KOPT-K1 (cell line): ENCODE measurements around the gene SCLY.
A peak's percentile ranks its signal among the peaks of the same experiment; 100 is the strongest.
"Not testable (repeated sequence)": the region's sequence is repeated elsewhere in the genome, so short reads cannot be mapped to it uniquely, and the experiment has no call there.

Experiments used
- H3K27ac ChIP-seq: fragments of 200-600 bp; sonication (generic); 2 replicates; pipeline ENCODE4 v1.5.1; 2016; ENCODE audit warnings: antibody characterized with exemption, mild to moderate bottlenecking, low read depth, low read length; ENCODE audit not compliant: poor library complexity, severe bottlenecking
- H3K36me3 ChIP-seq: fragments of 200-600 bp; sonication (generic); 2 replicates; pipeline ENCODE4 v1.5.1; 2017; ENCODE audit warnings: antibody characterized with exemption, mild to moderate bottlenecking, low read length, moderate library complexity; ENCODE audit not compliant: insufficient read depth
- H3K9me3 ChIP-seq: fragments of 200-600 bp; sonication (generic); 2 replicates; pipeline ENCODE4 v1.5.1; 2017; ENCODE audit warnings: antibody characterized with exemption, low read length, mild to moderate bottlenecking; ENCODE audit not compliant: insufficient read depth, poor library complexity, severe bottlenecking

SCLY gene

DNA sequence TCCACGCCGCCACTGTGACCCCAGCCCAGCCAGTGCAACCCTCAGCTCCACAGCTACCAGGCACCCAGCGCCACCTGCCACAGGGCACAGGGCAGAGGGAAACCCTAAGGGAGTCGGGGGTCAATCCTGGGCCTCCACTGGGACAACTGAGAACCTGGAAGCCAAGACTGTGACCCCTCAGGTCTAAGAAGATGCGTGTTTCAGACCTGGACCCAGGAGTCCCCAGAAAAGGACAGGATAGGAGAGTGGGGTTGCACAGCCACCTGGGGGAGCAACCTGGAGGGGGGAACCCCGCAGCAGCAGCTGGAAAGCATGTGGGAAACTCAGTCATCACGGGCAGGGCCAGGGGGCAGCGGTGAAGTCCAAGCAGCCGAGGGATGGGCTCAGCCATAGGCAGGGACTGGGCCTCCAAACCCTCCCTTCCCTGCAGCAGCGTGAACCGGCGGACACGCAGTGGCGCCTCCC is 43.5 kb downstream of the SCLY start:
- H3K36me3 ChIP-seq, result no peaks in the 10 kb centered on the region
- no peaks in the 10 kb centered on the region for H3K9me3 ChIP-seq
- H3K27ac ChIP-seq, result no peak overlapping the region

DNA sequence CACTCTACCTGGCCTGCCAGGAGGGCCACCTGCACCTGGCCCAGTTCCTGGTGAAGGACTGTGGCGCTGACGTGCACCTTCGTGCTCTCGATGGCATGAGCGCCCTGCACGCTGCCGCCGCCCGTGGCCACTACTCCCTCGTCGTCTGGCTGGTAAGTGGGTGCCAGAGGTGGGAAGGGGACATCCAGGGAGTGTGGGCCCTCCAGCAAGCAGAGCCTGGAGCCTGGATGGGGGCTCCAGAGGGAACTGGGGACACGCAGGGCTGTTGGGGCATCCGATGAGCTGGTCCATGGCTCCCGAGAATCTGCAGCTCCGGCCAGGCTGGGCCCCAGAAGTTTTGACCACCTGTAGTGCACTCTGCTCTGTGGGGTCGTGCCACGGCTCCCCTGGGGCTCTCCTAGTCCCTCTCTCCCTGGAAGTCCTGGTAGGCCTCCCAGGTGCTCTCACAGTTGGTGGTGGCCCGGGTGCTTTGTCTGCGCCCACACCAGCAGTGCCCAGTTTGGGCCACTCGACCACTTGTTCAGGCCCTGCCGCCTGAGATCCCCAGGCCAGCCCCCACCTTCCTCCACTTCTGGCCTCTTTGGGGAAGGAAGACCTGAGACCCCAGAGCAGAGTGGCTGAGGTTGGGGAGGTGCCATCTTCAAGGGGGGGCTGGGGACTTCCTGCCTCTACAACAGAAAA is 44.0 kb downstream of the SCLY start:
- no peaks in the 10 kb centered on the region for H3K9me3 ChIP-seq
- H3K36me3 ChIP-seq, result no peaks in the 10 kb centered on the region
- peak overlapping the region; percentile 77 for H3K27ac ChIP-seq

DNA sequence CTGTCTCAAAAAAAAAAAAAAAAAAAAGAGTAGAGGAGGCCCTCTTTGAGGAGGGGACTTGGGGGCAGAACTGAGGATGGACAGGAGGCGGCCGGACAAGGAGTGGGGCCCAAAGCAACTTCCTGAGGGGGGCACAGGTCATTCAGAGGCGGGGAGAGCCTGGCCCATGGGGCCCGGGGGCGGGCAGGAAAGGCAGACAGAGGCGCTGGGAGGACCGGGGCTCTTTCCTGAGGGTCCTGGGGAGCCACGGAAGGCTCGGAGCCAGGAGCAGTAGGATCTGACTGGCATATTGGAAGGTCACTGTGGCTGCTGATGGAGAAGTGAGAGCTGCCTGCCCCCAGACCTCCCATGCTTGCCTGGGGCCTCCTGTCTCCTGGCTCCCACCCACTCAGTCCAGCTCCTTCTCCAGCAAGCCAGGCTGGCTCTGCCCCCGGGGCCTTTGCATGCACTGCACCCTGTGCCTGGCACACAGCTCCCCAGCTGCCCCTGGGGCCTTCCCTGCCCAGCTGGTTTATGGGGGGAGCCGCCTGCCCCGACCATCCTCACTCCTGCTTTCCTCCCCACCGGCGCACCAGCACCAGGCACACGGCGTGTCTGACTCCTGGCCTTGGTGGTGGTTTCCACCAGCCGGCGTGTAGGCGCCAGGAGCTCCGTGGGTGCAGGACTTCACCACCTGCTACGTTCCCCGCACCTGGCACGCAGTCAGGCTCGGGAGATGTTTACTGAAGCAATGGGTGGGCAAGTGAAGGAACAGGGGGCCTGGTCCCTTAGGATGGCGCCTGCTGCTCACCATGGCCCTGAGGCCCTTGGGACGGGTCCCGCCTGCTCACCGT is 44.9 kb downstream of the SCLY start:
- H3K36me3 ChIP-seq, result no peaks in the 10 kb centered on the region
- H3K27ac ChIP-seq, result peak overlapping the region; percentile 77
- peaks cover 4% of the 10 kb centered on the region for H3K9me3 ChIP-seq

DNA sequence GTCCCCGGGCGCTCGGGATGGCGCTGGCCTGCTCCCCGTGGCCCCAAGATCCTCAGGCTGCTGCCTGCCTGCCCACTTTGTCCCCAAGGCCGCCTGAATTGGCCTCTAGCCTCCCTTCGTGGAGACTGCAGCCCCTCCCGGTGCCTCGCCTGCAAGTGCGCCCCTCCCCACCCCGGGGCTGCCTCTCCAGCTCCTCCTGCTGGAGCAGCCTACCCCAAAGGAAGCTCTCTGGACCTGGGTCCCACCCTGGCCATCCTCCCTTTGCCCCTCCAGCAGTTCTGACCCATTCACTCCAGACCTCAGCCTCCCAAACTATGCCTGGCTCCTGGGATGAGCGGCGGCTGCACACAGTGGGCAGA is 45.5 kb downstream of the SCLY start:
- Histone ChIP-seq H3K9me3 (peaks cover 6% of the 10 kb centered on the region), H3K36me3 (no peaks in the 10 kb centered on the region), H3K27ac (peak overlapping the region; percentile 77)

DNA sequence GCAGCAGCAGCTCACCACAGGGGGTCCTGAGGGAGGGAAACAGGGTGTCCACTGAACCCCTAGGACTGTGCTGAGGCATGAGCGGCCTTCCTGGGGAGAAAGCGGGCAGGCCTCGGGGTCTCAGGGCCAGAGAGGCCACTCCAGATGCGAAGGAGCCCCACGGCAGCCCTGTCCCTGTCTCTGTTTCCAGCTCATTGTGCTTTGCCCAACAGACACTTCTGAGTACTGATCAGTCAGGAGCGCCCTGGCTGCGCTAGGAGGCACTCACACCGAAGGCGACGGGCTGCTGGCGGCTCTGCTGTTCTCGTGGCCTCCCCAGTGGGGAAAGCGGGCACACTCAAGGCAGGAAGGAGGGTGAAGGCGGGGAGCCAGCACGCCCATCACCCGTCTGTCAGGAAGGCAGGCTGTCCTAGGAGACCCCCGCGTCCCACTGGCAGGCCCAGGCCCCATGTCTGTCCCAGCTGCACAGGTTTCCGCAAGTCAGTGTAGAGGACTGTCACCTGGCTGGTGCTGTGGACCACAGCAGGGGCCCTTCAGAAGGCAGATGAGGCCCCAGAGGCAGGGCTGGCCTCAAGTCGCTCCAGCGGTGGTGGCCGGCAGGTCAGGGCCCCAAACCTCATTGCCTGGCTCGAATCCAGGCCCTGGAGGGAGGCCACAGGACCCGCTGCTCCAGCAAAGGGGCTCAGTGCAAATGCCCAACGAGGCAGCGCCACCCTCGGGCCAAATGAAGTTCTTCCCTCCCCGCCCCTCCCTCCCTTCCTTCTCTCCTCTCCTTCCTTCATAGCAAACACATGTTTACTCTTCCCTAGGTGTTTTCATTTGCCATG is 46.1 kb downstream of the SCLY start:
- Histone ChIP-seq H3K27ac (peak overlapping the region; percentile 77), H3K36me3 (no peaks in the 10 kb centered on the region), H3K9me3 (peaks cover 12% of the 10 kb centered on the region)

DNA sequence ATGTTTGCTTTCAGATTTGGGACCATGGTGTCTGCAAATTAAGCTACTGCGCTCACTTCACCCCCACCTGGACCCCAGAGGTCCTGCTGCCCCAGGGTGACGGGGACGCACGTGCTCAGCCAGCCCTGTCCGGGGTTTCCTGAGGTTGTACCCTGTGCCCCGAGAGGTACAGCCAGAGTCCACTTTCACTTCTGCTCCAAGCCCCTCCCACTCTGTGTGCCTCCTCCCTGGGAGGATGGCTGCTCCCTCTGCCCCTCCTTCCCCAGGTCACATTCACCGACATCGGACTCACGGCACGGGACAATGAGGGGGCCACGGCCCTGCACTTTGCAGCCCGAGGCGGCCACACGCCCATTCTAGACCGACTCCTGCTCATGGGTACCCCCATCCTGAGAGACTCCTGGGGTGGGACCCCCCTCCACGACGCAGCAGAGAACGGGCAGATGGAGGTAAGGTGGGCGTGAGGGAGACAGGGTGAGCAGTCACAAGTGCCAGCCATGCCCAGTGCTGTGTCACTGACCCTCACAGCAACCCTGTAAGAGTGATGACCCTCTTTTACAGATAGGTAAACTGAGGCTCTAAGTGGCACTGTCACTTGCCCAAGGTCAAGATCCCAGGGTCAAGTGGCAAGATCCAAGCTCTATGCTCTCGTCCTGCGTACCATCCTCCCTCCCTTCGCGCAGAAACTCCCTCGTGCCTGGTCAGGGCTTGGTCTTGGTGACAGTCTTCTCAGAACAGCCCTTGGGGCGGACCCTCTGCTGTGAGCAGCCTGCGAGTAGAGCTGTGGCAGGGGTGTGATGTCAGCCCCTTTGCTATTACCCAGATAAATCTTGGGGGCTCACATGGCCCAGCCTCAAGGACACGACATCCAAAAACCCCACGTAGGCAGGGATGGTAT is 47.0 kb downstream of the SCLY start:
- Histone ChIP-seq H3K9me3 (peaks cover 21% of the 10 kb centered on the region), H3K27ac (peak overlapping the region; percentile 77), H3K36me3 (no peaks in the 10 kb centered on the region)

DNA sequence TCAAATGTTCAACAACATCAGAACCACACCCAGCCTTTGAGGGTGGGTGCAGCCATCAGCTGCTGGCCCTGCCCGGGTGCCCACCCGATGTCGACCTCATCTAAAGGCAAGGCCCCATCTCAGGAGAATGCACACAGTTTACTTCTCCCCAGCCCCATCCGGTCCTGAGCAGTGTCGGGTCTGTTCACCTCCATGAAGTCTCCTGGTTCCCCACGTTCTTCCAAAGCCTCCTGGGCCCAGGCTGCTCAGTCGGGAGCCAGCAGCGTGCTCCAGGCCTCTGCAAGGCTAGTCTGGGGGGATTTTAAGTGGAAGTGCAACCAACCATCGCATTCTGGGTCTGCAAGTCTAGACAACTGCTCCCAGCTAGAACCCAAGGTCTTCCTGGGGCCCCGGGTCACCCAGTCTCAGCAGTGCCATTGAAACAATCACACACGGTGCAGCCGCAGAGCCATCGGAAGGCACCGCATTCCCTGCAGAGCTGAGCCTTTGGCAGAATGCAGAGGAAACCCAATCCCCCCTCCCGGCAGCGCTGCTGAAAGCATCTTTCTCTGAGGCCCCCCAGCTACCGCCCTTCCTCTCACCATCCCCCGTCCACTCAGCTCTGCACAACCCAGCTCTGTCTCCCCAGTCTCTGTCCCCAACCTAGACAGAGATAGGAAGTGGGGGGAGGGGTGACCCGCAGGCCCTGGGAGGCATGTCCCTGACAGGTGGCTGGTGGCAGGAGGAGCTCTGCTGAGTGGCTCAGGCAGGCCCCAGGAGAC is 47.8 kb downstream of the SCLY start:
- Histone ChIP-seq H3K36me3 (no peaks in the 10 kb centered on the region), H3K9me3 (peaks cover 29% of the 10 kb centered on the region), H3K27ac (peak overlapping the region; percentile 77)

DNA sequence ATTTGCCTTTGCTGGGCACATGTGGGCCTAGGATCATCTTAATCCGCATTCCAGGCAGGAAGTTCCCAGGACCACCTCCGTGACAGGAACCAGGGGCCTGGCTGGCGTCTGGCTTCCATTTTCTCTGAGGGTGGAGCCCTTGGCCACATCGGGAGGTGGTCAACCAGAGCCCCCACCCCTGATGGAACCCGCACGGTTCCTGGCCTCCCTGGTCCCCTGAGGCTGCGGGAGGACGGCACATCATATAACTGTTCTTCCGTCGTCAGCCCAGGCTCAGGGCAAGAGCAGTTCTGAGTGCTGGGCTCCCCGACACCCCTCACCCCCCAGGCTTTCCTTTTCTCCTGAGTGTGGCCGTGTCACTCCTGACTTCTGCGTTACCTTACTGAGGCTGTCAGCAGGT is 52.8 kb downstream of the SCLY start:
- H3K36me3 ChIP-seq, result no peaks in the 10 kb centered on the region
- peaks cover 29% of the 10 kb centered on the region for H3K9me3 ChIP-seq
- no peak overlapping the region for H3K27ac ChIP-seq

DNA sequence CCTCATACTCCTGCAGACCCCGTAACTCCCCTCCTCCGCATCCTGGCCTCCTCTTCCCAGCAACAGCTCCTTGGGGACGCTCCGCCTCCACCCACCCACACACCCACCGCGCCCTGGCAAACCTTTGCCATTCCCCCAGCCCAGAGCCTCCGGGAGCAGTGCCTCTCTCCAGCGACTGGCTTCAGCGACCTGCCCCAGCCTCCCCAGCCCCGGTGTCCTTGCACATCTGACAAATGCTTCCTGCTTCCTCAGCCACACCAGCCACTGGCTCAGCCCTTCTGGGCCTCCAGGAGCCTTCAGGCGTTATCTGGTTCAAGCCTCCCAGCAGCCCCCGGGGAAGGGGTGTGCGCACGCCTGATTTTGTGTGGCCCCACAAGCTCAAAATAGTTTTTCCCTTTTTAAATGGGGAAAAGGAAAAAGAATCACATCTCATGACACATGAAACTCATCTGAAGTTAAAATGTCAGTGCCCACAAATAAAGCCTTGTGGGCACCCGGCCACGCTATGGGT is 53.6 kb downstream of the SCLY start:
- H3K36me3 ChIP-seq, result no peaks in the 10 kb centered on the region
- H3K27ac ChIP-seq, result no peak overlapping the region

DNA sequence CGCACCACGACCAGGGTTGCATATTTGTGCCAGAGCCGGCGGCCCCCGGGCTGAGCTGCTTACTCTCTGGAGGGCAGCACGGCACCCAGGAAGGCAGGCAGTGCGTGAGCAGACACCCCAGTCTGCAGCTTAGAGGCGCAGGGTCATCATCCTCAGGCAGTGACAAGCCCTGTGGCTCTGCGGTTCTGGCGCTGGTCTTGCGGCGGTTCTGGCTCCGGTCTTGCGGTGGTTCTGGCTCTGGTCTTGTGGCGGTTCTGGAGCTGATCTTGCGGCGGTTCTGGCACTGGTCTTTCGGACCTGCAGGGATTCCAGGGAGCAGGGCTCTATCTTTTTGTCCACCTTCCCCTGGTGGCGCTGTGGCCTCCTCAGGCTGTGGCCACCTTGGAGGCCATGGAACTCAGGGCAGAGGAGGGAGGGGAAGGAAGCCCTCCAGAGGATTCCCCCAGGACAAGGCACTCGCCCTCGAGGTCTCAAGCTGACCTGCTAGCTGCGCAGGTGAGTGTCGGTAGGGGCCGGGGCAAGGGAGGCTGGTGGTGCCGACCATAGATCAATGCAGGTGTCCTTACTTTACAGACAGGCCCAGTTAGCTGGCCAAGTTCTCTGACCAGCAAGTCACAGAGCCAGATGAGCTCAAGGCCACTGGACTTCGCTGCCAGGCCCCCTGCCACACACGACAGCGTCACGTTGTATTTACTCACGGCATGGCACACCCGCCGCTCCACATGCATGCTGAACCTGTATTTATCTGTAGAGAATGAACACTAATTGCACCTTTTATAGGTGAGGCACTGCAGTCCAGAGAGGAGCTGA is 54.3 kb downstream of the SCLY start:
- no peaks in the 10 kb centered on the region for H3K36me3 ChIP-seq
- H3K27ac ChIP-seq, result no peak overlapping the region

More for the DNA sequence above, 53.6 kb downstream of the SCLY start:
- H3K9me3 ChIP-seq, result peaks cover 29% of the 10 kb centered on the region

DNA sequence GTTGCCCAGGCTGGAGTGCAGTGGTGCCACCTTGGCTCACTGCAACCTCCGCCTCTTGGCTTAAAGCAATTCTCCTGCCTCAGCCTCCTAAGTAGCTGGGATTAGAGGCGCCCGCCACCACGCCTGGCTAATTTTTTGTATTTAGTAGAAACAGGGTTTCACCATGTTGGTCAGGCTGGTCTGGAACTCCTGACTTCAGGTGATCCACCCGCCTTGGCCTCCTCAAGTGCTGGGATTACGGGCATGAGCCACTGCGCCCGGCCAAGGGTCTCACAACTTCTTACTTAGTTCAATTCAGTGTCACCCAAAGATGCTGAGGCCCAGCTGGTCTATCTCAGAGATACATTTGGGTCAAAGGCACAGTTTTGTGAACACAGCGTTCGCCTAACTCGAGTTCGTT is 54.9 kb downstream of the SCLY start:
- peaks cover 26% of the 10 kb centered on the region for H3K9me3 ChIP-seq
- not testable (repeated sequence) for H3K36me3 ChIP-seq, H3K27ac ChIP-seq

More for the DNA sequence above, 54.3 kb downstream of the SCLY start:
- H3K9me3 ChIP-seq, result peaks cover 29% of the 10 kb centered on the region

DNA sequence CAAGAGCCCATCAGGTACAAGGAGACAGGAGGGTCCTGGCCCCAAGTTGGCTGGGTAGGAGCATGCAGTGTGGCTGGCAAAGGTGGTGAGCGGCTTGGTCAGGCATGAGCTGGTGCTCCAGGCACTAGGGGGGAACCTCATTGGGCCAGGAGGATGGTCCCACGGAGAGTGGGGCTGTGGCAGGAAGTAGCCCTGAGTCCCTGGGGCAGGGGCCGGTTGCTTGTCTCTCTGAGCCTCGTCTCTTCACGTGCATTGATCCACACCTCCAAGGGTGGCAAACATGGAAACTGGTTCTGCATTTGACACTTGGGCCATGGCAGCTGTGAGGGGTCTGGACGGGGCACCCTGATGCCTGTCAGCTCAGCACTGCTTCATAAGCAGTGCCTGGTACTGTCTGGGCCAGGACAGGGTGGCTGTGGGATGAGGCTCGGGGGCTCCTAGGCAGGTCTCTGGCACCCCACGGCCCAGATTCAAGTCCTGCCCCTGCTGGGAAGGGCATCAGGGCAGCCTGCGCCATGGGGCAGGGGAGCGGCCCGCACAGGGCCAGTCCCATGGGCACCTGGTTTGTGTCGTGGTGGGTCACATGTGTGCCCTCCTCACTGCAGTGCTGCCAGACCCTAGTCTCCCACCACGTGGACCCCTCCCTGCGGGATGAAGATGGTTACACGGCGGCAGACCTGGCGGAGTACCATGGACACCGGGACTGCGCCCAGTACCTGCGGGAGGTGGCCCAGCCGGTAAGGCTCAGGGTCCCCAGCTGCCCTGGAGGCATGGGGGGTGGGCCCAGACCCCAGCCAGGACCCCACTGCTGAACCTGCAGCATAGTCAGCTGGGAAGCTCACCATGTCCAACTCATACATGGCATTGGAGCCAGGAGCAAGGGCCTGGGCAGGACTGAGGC is 55.7 kb downstream of the SCLY start:
- Histone ChIP-seq H3K27ac (no peak overlapping the region), H3K9me3 (peaks cover 20% of the 10 kb centered on the region), H3K36me3 (no peaks in the 10 kb centered on the region)
